ENCODE data around the gene POGLUT2.
A peak's percentile ranks its signal among the peaks of the same experiment; 100 is the strongest.
"Not testable (repeated sequence)": the region's sequence is repeated elsewhere in the genome, so short reads cannot be mapped to it uniquely, and the experiment has no call there.

Gene POGLUT2

GRCh38 chr13:102781591-102781990 lies 17.2 kb downstream of the POGLUT2 start:
- no peak overlapping the region for H3K27ac ChIP-seq
- no peak for TF ChIP-seq CTCF (conservative IDR thresholded peaks at IDR 0.05)

DNA sequence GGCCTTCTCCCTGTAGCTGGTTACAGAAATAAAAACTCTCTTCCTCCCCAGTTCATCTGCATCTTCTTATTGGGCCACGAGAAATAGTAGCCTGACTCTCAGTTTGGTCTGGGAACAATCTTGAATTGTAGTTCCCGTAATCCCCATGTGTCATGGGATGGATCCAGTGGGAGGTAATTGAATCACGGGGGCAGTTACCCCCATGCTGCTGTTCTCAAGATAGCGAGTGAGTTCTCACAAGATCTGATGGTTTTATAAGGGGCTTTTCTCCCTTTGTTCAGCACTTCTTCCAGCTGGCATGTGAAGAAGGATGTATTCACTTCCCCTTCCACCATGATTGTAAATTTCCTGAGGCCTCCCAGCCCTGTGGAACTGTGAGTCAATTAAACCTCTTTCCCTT lies 18.1 kb downstream of the POGLUT2 start:
- H3K27ac ChIP-seq = not testable (repeated sequence)

- TF ChIP-seq CTCF (conservative IDR thresholded peaks at IDR 0.05) = no peak
- H3K27ac ChIP-seq = no peak overlapping the region
These were observed 19.2 kb downstream of the POGLUT2 start for GRCh38 chr13:102779436-102780159.

- no peak overlapping the region for H3K27ac ChIP-seq
- no peak for TF ChIP-seq CTCF (conservative IDR thresholded peaks at IDR 0.05)
These were observed 21.0 kb downstream of the POGLUT2 start for GRCh38 chr13:102777736-102778135.

- TF ChIP-seq CTCF (conservative IDR thresholded peaks at IDR 0.05) = no peak
- no peak overlapping the region for H3K27ac ChIP-seq
These were observed 22.5 kb downstream of the POGLUT2 start for GRCh38 chr13:102776271-102776670.

DNA sequence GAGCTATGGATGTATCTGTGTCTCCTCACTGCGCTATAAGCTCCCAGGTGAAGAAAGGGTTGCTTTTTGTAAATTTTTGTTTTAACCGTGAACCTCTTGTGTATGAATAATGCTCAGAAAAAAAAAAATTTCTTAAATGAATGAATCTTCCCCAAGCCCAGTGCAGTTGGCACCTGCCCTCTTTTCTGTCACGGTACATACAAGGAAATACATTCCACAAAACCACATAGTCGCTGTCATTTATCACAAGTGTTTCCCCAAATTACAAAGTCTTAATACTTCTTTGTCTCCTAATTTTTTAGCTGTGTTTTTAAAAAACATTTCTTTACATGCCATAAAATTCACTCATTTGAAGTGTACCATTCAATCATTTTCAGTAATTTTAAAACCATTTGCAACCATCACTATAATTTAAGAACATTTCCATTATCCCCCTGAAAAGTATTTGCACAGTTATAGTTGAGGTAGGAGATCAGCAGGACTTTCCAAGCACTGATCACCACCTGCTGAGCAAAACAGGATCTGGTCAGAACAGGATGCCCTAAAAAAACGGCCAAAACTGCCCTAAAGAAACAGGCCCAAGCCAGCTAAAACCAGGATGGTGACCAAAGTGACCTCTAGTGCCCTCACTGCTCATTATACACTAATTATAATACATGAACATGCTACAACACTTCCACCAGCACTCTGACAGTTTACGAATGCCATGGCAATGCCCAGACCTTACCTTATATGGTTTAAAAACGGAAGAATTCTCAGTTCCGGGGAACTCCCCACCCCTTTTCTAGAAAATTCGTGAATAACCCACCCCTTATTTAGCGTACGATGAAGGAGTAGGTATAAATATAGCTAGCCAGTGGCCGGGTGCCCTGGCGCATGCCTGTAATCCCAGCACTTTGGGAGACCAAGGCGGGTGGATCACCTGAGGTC lies 23.9 kb downstream of the POGLUT2 start:
- TF ChIP-seq CTCF (conservative IDR thresholded peaks at IDR 0.05) = no peak

GRCh38 chr13:102774214-102774568 lies 24.6 kb downstream of the POGLUT2 start:
- TF ChIP-seq CTCF (conservative IDR thresholded peaks at IDR 0.05) = no peak
- peak overlapping the region; percentile 75 for H3K27ac ChIP-seq

More for the DNA sequence above, 23.9 kb downstream of the POGLUT2 start:
- 0 out of 2 replicates have a peak overlapping the region, but pooled peaks have one; percentile 75 for H3K27ac ChIP-seq

Data from VCaP (cell line).